HG03460 (cell line): Measurements from ENCODE around the gene B4GALT3.

Source experiments
- ATAC-seq: cut with Tn5 transposase; IDR thresholded peaks from one replicate; pipeline ENCODE4 v1.9.1; 2021; ENCODE audit not compliant: unreplicated experiment

Gene B4GALT3

DNA sequence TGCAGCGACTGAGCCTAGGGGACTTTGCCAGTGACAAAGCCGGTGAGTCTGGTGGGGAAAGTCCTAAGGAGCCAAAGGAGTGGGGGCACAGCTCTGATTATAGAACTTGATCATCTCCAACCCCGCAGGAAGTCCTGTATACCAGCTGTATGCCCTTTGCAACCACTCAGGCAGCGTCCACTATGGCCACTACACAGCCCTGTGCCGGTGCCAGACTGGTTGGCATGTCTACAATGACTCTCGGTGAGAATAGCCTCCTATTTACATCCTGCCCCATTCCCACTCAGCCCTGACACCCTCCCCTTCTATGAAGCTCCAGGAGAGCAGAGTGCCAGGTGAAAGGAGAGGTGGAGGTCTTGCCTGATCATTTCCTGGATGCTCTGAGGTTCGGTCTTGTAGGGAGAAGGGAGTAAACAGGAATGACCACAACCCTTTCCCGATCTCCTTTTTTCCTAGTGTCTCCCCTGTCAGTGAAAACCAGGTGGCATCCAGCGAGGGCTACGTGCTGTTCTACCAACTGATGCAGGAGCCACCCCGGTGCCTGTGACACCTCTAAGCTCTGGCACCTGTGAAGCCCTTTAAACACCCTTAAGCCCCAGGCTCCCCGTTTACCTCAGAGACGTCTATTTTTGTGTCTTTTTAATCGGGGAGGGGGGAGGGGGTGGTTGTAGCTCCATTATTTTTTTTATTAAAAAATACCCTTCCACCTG, 12.3 kb downstream of the B4GALT3 start:
- ATAC-seq: no peak

DNA sequence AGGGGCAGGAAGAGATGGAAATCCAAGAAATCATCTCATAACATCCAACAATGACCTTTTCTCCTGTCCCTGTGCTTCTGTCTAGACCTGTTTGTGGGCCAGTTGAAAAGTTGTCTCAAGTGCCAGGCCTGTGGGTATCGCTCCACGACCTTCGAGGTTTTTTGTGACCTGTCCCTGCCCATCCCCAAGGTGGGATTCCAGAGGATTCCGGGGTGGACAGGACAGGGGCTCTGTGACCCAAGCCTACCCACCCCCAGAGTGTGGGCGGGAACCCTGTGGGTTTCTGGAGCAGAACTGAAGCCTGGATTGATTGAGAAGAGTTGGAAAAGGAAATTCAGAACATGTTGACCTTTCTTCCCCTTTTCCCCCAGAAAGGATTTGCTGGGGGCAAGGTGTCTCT, 13.5 kb downstream of the B4GALT3 start:
- no peak for ATAC-seq

DNA sequence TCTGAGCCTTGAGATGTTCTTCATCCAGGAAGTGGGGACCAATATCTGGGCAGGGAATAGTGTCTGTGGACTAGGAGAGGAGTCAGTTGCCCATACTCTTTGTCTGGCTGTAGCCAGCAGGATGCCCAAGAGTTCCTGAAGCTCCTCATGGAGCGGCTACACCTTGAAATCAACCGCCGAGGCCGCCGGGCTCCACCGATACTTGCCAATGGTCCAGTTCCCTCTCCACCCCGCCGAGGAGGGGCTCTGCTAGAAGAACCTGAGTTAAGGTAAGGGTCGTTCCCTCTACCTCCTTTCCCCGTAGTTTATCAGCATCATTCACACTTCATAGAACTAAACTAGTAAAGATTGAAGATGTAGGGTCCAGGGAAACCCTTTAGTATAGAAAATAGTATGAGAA, 14.5 kb downstream of the B4GALT3 start:
- ATAC-seq: no peak

DNA sequence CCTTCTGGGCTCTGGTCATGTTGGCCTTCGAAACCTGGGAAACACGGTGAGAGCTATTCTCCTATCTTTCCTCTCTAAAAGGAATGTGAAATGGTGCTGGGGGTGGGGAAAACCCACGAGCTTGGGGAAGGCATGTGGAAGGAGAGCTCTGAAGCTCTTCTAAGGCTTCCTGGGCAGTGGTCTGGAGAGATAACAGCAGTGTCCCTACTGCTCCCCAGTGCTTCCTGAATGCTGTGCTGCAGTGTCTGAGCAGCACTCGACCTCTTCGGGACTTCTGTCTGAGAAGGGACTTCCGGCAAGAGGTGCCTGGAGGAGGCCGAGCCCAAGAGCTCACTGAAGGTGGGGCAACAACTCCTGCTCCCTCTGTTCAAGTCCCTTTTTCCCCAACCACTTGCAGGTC, 15.3 kb downstream of the B4GALT3 start:
- no peak for ATAC-seq

DNA sequence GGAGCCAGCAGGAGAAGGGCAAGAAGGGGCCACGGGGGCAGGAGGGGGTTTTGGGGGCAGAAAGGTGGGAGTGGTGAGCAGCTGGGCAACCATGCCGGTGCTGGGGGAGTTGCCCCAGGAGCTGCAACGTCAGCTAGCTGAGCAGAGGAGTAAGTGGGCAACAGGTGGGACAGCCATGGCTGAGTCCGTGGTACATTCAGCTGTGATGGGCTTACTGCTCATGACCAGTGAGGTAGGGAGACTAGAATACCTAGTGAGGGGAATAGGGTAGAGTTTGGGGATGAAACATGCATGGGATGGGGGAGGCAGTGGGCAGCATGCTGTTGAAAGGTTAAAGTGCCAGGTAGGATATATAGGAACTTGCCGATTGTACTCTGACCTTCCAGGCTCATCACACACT, 15.7 kb downstream of the B4GALT3 start:
- ATAC-seq: no peak

DNA sequence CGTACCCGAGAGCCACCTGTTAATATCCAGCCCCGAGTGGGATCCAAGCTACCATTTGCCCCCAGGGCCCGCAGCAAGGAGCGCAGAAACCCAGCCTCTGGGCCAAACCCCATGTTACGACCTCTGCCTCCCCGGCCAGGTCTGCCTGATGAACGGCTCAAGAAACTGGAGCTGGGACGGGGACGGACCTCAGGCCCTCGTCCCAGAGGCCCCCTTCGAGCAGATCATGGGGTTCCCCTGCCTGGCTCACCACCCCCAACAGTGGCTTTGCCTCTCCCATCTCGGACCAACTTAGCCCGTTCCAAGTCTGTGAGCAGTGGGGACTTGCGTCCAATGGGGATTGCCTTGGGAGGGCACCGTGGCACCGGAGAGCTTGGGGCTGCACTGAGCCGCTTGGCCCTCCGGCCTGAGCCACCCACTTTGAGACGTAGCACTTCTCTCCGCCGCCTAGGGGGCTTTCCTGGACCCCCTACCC, 16.6 kb downstream of the B4GALT3 start:
- no peak for ATAC-seq

DNA sequence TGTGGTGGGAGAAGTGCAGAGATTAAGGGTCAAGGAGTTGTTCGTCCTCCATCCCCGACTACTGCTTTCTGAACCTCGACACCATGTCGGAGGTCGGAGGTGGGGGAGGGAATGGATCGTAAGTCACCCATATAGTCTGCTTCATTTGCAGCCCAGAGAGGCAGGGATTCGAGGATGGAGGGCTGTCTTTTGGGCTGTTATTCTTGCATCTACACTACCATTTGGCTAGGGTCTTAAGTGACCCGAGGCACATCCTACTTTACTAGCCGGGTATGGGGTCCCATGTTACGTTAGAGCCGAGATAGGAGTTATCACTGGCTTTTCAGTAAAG, 17.4 kb downstream of the B4GALT3 start:
- no peak for ATAC-seq

DNA sequence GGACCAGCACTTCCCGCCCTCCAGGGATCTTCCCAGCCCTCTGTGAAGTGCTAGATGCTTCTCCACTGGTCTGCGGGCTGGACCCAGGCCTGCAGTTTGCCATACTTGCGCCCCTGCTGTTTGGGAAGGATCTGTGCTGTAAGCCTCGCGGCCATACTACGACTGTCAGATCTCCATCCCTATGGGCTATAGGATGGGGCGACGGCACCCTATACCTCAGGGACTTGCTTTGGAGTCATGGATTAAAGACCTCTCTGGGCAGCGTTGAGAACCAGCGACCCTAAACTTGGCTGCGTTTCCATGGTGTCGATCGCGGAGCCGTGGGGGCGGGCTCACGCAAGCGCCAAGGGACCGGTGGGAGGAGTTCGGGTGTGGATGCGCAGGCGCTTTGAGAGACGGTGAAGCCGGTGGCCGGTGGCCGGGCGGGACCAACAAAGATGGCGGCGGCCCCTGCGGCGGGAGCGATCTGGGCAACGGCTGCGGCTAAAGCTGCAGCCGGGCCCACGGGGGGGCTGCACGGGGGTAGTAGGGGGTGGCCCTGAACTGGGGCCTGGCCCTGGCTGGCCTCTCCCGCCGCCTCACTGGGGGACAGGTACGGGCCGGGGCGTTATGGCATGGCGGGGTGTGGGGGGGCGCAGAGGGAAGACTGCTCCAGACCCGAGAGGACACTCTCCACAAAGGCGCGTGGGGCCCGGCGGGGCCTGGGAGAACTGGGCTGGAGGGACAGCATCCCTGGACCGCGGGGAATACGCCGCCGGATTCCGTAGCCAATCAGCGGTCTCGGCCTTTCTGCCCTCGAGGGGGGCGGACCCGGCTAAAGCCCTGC, 18.0 kb downstream of the B4GALT3 start, which contains the start of gene USP21:
Gene USP21, plus strand, starts transcription at position 414 of the 826 bp plus-strand sequence. CDS start 1,141 bp downstream, outside the sequence.
- ATAC-seq: peak; percentile 85

DNA sequence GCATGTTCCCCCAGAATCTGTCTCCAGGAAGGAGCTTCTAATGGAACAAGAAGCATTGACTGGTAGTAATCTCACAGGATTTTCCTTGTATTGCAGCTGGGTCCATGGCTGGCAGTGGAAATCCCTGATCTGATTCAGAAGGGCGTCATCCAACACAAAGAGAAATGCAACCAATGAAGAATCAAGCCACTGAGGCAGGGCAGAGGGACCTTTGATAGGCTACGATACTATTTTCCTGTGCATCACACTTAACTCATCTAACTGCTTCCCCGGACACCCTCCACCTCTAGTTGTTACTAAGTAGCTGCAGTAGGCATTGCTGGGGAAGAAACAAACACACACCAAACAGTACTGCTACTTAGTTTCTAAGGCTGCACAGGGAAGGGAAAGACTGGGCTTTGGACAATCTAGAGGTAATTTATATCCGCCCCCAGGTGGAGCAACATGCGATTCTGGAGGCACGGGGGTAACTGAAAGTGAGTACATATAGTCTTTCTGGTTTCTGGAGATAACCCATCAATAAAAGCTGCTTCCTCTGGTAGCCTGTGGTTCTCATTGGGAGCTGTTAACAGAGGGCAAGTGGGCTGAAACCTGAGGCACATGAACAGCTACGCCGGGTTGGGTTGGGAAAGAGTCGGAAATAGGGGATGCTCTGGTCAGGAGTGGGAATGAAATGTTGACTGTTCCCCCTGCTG, 18.8 kb downstream of the B4GALT3 start:
- no peak for ATAC-seq

DNA sequence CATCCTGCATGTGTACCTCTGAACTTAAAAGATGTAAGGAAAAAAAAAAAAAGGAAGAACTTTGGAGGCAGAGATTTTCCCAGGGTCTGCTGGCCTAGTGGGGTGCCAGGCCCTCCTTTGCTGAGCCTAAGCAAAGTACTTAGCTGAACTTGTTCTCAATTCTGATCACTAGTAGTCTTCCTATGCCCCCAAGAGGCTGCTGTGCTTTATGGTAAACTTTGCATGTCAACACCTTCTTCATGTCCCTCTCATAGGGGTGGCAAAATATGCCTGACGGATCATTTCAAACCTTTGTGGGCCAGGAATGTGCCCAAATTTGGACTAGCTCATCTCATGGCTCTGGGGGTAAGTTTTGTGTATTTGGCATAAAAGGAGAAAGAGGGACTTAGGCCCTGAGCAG, 19.4 kb downstream of the B4GALT3 start:
- no peak for ATAC-seq

DNA sequence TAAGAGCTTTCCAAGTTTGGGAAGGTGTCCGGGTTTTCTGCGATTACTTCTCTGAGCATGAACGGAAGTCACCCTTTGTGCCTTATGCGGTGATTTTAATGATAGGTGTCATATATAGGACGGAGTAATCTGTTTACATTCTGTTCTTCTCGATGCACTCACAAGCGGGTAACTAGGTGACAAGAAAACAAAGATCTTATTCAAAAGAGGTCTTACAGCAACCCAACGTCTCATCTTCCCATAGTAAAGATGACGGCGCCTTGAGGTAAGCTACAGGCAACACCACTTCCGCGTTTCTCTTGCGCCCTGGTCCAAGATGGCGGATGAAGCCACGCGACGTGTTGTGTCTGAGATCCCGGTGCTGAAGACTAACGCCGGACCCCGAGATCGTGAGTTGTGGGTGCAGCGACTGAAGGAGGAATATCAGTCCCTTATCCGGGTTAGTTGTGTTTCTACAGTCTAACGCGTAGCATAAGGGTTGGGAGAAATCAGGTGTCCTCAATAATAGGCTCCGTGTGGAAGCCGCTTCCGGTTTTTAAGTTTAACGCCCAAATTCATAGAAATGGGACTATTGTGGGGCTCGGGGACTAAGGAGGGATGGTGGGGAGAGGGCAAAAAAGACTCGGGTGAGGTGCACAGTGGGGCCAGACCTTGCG, 23.5 kb downstream of the B4GALT3 start, which contains the start of gene UFC1:
Gene UFC1, plus strand, starts transcription at position 297 of the 656 bp plus-strand sequence. Its CDS starts 20 bp downstream, at position 317.
- ATAC-seq: peak; percentile 83

DNA sequence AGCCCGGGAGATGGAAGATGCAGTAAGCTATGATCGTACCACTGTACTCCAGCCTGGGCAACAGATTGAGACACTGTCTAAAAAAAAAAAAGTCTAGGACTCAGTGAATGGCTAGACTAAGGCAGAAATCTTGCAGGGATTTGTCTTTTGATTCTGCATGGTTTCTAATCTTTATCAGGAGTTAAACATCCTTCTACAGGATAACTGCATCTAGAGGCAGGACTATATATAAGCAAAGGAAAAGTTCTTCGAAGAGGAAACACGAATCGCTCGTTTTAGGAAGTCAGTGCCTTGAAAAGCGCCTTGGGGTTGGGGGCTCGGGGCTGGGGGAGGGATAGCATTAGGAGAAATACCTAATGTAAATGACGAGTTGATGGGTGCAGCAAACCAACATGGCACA, 24.1 kb downstream of the B4GALT3 start:
- peak; percentile 7 for ATAC-seq

DNA sequence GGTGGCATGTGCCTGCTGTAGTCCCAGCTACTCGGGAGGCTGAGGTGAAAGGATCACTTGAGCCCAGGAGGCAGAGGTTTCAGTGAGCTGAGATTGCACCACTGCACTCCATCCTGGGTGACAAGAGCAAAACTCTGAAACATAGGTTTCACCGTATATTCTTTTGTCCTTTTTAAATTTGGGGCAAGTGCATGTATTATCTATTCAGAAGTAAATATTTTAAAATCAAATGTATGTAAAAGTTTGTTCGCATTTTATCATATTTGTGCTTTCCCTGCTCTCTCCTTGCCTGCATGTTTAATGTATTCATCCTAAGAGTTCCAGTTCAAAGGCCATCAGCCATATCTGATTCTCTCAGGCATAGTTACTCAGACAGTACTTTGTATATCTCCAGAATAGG, 31.5 kb downstream of the B4GALT3 start:
- ATAC-seq: no peak

DNA sequence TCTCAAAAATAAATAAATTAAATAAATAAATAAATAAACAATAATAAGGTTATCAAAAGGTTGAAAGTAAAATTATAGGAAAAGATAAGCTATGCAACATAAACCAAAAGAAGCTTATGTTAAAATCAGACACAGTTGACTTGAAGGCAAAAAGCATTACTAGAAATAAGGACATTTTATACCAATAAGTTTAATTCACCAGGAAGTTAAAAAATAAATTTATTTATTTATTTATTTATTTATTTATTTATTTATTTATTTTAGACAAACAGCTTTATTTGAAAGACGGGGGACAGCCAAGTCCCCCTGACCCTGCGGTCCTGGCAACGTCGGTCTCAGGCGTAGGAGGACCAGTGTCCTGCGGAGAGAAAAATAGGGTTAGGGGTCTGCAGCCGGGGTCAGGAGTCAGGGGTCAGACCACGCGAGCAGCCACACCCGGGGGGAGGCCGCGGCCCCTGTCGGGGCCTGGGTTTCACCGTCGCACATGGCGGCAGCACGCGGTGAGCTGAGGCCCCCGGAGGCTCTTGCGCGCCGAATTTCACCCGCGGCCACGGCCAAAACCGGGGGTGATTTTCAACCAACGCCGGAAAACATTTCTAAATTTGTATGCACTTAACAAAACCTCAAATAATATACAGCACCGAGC, 36.4 kb downstream of the B4GALT3 start:
- no peak for ATAC-seq

DNA sequence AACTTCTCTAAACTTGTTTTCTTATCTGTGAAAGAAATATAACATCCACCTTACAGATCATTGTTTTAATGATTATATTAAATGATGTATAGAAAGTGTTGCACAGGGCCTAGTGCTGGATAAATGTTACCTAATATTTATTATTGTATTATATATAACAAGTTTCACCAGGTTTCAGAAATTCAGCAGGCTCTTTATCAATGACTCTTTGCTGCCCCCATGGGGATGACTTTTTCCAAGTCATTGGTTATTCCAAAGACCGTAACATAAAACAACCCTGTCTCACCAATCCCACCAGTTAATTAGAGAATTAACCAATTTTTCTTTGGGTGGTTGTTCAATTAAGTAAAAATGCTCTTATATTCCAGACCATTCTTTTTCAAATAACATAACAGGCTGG, 37.5 kb downstream of the B4GALT3 start:
- no peak for ATAC-seq

DNA sequence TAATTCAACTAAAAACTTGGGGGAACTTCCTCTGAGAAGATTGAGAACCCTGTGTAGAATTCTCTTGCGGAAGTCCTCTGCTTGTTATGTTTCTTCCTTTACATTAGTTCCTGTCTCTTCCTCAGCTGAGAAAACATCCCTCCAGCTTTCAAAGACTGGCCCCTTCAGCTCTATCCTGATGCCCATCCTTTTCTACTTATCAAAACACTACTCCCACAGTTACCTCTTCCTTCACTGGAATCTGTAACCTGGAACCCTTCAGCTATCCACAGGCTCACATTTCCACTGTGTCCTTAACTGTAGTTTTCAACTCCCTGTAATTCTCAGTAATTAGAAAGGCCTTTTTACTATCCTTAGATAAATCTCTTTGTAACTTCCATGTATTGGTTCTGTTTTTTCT, 38.9 kb downstream of the B4GALT3 start:
- ATAC-seq: no peak

DNA sequence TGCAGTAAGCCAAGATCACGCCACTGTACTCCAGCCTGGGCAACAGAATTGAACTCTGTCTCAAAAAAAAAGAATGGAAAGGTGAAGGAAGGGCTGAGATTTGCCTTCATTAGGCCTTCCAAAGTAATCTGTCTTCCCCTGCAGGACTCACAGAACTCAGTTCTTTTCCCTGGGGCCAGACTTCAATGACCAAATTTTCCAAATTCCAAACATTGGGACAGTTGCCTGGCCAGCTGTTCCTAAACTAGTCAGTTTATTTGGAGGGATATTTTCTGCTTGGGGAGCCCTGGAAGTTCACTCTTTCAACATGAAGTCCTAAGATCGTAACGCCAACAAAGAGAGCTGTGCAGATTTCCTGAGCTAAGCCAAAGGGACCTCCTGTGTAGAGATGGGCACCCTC, 39.4 kb downstream of the B4GALT3 start:
- ATAC-seq: no peak

DNA sequence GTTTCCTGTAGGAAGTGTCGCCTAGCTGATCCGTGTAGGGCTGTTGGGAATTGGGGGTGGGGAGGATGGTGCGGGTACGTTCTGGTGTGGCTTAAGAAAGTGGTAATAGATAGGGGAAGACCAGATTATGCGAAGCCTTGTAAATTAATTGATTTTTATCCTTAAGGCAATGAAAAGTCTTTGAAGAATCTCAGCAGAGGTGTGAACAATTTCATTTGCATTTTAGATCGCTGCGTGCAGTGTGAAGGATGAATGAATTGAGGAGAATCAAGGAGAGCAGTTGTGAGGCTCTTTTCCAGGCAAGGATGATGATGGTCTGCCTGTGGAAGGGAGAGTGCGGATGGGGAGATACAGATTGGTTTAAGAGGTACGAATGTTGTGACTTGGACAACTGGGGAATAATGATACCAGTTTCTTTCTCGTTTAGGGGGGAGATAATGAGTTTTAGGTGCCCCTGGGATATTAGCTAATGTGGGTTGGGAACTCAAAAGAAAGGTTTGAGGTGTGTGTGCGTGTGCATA, 44.0 kb downstream of the B4GALT3 start:
- no peak for ATAC-seq

DNA sequence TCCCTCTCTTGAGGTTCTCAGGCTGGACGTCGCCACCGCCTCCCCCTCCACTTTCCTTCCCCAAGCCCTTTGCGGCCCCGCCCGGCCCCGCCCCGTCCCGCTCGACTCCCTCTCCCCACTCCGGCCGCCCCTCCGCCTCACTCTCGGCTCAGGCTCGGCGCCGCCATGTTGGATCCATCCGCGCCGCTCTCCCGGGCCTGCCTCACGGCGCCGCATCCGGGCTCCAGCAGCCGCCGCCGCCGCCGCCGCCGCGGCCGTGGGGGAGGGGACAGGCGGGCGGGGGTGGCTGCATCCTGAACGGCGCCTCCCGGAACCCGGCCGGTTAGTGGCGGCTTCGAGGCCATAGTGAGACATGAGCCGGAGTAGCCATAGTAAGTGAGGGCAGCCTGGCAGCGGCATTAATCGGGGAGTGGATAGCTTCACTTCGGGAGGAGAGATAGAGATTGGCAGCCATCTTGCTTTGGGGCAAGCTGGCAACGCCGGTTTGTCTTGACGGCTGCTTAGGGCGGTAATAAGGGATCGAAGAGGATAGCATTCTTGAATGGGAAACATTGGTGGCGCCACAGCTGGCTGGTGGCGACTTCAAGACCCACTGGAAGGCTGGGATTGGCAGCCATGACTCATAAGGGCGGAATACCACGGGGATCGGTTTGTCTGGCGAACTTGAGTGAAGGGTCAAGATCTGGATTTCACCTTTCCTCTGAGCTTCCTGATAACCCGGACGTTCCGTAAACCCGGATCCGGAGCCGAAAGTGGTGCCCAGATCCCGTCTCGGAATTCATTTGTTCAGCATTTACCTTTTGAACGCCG, 44.7 kb downstream of the B4GALT3 start, which contains the start of gene DEDD:
Gene DEDD, minus strand, starts transcription at position 258 of the 810 bp plus-strand sequence. CDS start 8,205 bp downstream, outside the sequence.
- peak; percentile 94 for ATAC-seq
